ENCODE data around the gene COL18A1. TPM values are rescaled to one million over a fixed set of nuclear protein-coding genes. Genes with fewer than 3 reads are reported as not detected.

Gene COL18A1
- total RNA-seq, 4 donors from 2014 or later, result 64.7 to 110 (median 98.9) TPM

DNA sequence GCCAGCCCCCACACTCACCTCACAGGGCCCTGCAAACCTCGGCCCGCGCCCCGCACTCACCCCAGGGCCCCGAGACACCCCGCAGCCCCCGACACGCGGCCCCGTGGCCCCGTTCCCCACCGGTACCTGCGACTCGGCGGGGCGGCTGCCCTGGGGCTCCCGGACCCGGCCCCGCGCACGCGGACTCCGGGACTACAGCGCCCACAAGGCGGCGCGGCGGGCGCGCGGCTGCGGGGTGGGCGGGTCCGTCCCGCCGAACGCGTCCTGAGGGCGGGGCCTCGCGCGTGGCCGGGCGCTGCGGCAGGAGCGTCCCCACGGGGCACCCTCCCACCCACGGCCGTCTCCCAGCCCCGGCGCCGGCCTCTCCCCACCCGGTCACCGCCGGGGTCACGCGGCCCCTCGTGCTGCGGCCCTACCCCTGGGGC is 137.3 kb downstream of the COL18A1 start, which contains the start of gene SLC19A1:
Gene SLC19A1, minus strand, starts transcription at position 199 of the 425 bp plus-strand sequence. CDS start 4,481 bp downstream, outside the sequence.
- TF ChIP-seq, protein P1, sequence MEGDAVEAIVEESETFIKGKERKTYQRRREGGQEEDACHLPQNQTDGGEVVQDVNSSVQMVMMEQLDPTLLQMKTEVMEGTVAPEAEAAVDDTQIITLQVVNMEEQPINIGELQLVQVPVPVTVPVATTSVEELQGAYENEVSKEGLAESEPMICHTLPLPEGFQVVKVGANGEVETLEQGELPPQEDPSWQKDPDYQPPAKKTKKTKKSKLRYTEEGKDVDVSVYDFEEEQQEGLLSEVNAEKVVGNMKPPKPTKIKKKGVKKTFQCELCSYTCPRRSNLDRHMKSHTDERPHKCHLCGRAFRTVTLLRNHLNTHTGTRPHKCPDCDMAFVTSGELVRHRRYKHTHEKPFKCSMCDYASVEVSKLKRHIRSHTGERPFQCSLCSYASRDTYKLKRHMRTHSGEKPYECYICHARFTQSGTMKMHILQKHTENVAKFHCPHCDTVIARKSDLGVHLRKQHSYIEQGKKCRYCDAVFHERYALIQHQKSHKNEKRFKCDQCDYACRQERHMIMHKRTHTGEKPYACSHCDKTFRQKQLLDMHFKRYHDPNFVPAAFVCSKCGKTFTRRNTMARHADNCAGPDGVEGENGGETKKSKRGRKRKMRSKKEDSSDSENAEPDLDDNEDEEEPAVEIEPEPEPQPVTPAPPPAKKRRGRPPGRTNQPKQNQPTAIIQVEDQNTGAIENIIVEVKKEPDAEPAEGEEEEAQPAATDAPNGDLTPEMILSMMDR (IDR thresholded peaks at IDR 0.05), result no peak
- ATAC-seq (ENCODE audit: low FRiP score) (peak; percentile 69), DNase-seq (ENCODE audit: low spot score) (peak; percentile 23)

DNA sequence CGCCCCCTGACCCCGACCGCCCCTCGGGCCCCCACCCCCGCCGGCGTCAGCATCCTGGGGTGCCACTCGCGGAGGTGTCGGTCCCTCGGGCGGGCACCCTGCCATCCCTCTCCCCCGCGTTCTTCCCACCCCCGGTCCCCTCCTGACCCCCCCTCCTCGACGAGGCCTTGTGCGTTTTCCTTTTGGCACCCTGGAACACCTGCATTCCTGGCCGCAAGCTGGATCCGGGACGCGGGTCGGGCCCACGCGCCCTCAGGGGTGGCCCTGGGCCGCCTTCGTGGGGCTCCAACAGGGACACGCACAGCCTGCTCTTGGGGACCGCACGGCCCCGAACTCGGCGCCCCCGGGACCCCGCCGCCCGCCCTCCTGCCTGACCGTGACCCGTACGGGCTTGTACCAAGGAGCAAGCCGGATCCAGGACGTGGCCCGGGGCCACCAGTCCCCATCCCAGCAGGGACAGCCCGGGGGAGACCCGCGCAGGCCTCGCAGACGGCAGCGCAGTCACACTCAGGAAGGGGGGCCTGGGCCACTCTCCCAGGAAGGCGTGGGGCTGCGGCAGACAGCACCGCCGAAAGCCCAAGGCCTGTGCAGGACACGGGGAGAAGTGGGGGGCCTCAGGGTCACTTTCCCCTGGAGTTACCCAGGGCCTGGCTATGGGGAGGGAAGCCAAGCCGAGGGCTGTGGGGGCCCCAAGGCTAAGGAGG is 137.9 kb downstream of the COL18A1 start:
- DNase-seq (ENCODE audit: low spot score) (peak; percentile 21), ATAC-seq (ENCODE audit: low FRiP score) (peak; percentile 3)

DNA sequence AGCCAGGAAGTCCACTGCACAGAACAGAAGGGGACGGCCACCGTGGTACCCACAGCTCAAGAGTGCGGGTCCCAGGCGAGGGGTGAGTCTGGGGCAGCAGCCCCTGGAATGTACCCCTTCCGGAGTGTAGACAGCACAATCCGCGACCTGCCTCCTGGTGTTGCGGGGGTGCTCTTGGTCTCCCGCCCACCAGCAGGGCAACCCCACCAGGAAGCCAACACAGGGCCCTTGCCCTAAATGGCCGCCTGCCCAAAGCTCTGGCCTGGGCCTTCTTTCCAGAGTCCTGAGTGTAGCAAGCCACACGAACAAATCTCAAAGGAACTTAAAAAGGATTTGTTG is 138.4 kb downstream of the COL18A1 start:
- TF ChIP-seq, protein P1 (IDR thresholded peaks at IDR 0.05), result no peak
- ATAC-seq (ENCODE audit: low FRiP score) (no peak), DNase-seq (ENCODE audit: low spot score) (peak; percentile 22)

More for the DNA sequence above, 137.9 kb downstream of the COL18A1 start:
- TF ChIP-seq, protein P1 (IDR thresholded peaks at IDR 0.05), result no peak

DNA sequence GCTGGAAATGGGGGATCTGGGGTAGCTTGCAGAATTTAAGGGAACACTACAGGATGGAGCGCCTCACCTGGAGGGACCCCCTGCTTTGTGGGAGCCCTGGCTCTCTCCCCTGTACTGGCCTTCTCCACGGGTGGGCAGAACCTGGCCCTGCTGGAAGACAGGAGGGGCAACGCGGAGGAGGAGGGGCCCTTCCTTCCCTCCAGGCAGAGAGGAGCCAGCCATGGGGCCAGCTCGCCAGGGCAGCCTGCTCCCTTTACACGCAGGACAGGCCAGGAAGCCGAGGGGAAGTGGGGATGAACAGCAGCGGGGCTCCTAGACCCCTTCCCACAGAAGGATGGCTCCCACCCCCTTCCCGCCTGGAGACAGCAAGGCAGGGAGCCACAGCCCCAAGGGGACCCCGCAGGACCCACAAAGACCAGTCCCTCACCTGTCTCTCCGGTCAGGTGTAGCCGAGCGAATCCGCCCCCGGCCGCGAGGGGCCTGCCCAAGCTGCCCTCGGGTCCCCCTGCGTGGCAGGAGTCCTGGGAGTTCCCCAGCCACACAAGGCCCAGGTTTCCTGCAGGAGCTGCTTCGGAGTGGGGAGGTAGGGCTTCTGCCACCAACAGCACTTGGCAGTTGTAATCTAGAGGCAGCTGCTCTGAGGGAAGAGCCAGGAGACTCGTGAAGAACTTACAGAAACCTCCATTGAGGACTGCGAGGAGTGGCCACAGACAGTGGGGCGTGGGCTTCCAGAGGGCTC is 138.9 kb downstream of the COL18A1 start:
- TF ChIP-seq, protein P1 (IDR thresholded peaks at IDR 0.05), result no peak
- no peak for ATAC-seq (ENCODE audit: low FRiP score)
- peak; percentile 7 for DNase-seq (ENCODE audit: low spot score)

DNA sequence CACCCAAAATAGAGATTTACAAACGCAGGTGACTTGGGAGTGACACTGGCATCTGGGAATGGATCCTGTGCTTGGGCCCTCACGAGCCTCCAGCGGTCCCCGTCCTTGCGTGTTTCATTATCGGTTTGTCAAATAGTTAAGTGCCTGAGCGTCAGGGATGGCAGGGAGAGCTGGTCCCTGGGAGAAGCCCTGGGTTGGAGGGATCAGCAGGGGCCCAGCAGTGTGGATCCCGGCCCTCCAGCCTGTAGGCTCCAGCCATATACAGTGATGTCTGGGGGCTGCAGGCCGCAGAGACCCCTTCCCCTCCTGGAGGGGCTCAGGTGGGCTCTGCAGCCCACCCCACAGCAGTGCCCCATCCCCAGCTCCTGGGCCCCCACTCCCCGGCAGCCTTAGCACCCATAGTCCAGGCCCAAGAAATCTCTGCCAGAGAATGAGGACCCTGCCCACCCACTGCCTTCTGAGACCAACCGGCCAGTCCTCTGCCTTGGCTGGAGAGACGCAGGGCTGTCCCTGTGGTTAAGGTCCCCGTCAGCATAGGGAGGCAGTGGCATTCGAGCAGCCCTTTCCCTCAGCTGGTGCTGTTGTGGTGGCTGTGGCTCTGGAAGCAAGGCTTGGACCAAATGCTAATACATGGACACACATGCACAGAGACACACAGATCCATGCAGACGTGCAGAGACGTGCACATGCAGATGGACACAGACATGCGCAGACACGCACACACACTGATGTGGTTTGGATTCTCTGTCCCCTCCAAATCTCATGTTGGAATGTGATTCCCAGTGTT is 139.7 kb downstream of the COL18A1 start:
- TF ChIP-seq, protein P1 (IDR thresholded peaks at IDR 0.05), result no peak
- DNase-seq (ENCODE audit: low spot score) (peak; percentile 16), ATAC-seq (ENCODE audit: low FRiP score) (no peak)

DNA sequence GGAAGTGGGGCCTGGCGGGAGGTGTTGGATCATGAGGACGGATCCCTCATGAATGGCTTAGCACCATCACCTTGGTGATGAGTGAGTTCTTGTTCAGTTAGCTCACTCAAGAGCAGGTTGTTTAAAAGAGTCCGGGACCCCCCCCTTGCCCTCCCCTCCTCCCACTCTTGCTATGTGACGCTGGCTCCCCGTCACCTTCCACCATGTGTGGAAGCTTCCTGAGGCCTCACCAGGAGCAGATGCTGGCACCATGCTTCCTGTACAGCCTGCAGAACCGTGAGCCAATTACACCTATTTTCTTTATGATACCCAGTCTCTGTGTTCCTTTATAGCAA is 140.2 kb downstream of the COL18A1 start:
- DNase-seq (ENCODE audit: low spot score) (no peak), ATAC-seq (ENCODE audit: low FRiP score) (no peak)
- TF ChIP-seq, protein P1 (IDR thresholded peaks at IDR 0.05), result no peak
